A549 treated with ZK216348 at 1 μM for 4 hours (cell line): ENCODE data around the gene TWSG1. TPM values are rescaled to one million over a fixed set of nuclear protein-coding genes. Genes with fewer than 3 reads are reported as not detected.

Experiments used
- total RNA-seq: library from RNA; stranded (reverse); fragments of 200-300 nt; extraction: Qiagen RNA extraction; gene quantifications from 5 replicates; pipeline ENCODE4 v1.2.3, GENCODE V29; 2022; ENCODE audit warnings: low read depth

TWSG1 gene
- total RNA-seq = 10.3 to 20.2 TPM (median 16.8 TPM) in 5 replicates

DNA sequence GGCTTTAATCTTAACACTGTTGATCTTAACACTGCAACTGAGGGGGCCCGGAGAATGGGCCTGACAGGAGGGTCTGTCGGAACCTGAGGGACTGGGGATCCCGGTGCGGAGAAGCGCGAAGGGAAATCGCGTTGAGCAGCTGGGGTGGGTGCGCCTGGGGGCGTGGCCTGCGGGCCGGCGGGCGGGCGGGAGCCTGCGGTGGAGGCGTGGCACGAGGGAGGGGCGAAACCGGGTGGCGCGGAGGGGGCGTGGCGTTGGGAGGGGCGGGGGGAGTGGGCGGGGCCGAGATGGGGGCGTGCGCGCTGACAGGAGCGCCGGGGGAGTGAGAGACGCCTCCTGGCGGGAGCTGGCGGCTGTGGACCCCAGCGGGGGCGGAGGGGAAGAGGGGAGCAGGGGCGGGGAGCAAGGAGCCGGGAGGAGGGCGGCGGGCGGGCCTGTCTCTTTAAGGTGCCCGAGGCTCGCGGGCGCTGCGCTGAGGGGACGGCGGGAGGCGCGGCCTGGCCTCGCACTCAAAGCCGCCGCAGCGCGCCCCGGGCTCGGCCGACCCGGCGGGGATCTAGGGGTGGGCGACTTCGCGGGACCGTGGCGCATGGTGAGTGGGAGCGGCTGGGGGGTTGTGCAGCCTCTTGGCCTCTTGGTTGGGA lies at the start of gene TWSG1:
TWSG1 (plus strand) TSS at position 445 of the 644 bp plus-strand sequence. CDS start 2,457 bp downstream, outside the sequence.

Other genes with a start within 250 kb of the TWSG1 start
- gene NDUFV2, start 232.1 kb upstream of the TWSG1 start, total RNA-seq = 113 to 161 TPM (median 117 TPM) in 5 replicates
- gene ANKRD12, start 198.0 kb upstream of the TWSG1 start, total RNA-seq = 2.6 to 6.0 TPM (median 4.8 TPM) in 5 replicates
- gene RALBP1, start 140.7 kb downstream of the TWSG1 start, total RNA-seq = 26.3 to 35.1 TPM (median 31.3 TPM) in 5 replicates